Hematopoietic multipotent progenitor cell treated with erythropoietin and hydrocortisone succinate and interleukin-3 and kit ligand, for 8 days (in vitro differentiated cells): ENCODE data around the gene KCNJ6.
"Not testable (repeated sequence)": the region's sequence is repeated elsewhere in the genome, so short reads cannot be mapped to it uniquely, and the experiment has no call there.

Experiments used
- DNase-seq: peaks from one replicate; pipeline ENCODE4 v3.0.0-alpha.2; 2015

The KCNJ6 gene

GRCh38 chr21:37712569-37712934 lies 203.7 kb downstream of the KCNJ6 start:
- not testable (repeated sequence) for DNase-seq

- peak; percentile 68 for DNase-seq
These were observed 204.3 kb downstream of the KCNJ6 start for GRCh38 chr21:37711836-37712568.

- no peak for DNase-seq
These were observed 204.9 kb downstream of the KCNJ6 start for GRCh38 chr21:37711286-37711829.

GRCh38 chr21:37710546-37711285 lies 205.5 kb downstream of the KCNJ6 start:
- DNase-seq: no peak

GRCh38 chr21:37704751-37705150 lies 211.5 kb downstream of the KCNJ6 start:
- DNase-seq: no peak

GRCh38 chr21:37702241-37702640 lies 214.0 kb downstream of the KCNJ6 start:
- DNase-seq: no peak

- DNase-seq: peak; percentile 77
These were observed 215.5 kb downstream of the KCNJ6 start for GRCh38 chr21:37700641-37701202.

GRCh38 chr21:37699024-37699775 lies 217.1 kb downstream of the KCNJ6 start:
- no peak for DNase-seq

GRCh38 chr21:37696936-37697335 lies 219.3 kb downstream of the KCNJ6 start:
- DNase-seq: no peak

- no peak for DNase-seq
These were observed 221.1 kb downstream of the KCNJ6 start for GRCh38 chr21:37695111-37695510.

- DNase-seq: no peak
These were observed 227.2 kb downstream of the KCNJ6 start for GRCh38 chr21:37688952-37689659.

GRCh38 chr21:37686991-37687810 lies 229.1 kb downstream of the KCNJ6 start:
- DNase-seq: no peak

GRCh38 chr21:37684547-37684946 lies 231.7 kb downstream of the KCNJ6 start:
- DNase-seq: no peak

- no peak for DNase-seq
These were observed 232.2 kb downstream of the KCNJ6 start for GRCh38 chr21:37684115-37684493.

- DNase-seq: no peak
These were observed 232.7 kb downstream of the KCNJ6 start for GRCh38 chr21:37683396-37684114.

GRCh38 chr21:37682966-37683365 lies 233.3 kb downstream of the KCNJ6 start:
- no peak for DNase-seq

- no peak for DNase-seq
These were observed 239.3 kb downstream of the KCNJ6 start for GRCh38 chr21:37677006-37677405.

- peak; percentile 36 for DNase-seq
These were observed 241.0 kb downstream of the KCNJ6 start for GRCh38 chr21:37675202-37675801.

GRCh38 chr21:37673801-37674575 lies 242.3 kb downstream of the KCNJ6 start:
- no peak for DNase-seq

GRCh38 chr21:37671381-37671780 lies 244.9 kb downstream of the KCNJ6 start:
- no peak for DNase-seq
